ENCODE results near the gene DEFB118. TPM values are rescaled to one million over a fixed set of nuclear protein-coding genes. Genes with fewer than 3 reads are reported as not detected.

Gene DEFB118
- polyA plus RNA-seq, 1 donor from 2014 or later, result not detected

- TF ChIP-seq EZH2 (IDR thresholded peaks at IDR 0.05; ENCODE audit: borderline replicate concordance, insufficient read depth, low read length, poor library complexity, severe bottlenecking), result no peak
- TF ChIP-seq, protein P1, sequence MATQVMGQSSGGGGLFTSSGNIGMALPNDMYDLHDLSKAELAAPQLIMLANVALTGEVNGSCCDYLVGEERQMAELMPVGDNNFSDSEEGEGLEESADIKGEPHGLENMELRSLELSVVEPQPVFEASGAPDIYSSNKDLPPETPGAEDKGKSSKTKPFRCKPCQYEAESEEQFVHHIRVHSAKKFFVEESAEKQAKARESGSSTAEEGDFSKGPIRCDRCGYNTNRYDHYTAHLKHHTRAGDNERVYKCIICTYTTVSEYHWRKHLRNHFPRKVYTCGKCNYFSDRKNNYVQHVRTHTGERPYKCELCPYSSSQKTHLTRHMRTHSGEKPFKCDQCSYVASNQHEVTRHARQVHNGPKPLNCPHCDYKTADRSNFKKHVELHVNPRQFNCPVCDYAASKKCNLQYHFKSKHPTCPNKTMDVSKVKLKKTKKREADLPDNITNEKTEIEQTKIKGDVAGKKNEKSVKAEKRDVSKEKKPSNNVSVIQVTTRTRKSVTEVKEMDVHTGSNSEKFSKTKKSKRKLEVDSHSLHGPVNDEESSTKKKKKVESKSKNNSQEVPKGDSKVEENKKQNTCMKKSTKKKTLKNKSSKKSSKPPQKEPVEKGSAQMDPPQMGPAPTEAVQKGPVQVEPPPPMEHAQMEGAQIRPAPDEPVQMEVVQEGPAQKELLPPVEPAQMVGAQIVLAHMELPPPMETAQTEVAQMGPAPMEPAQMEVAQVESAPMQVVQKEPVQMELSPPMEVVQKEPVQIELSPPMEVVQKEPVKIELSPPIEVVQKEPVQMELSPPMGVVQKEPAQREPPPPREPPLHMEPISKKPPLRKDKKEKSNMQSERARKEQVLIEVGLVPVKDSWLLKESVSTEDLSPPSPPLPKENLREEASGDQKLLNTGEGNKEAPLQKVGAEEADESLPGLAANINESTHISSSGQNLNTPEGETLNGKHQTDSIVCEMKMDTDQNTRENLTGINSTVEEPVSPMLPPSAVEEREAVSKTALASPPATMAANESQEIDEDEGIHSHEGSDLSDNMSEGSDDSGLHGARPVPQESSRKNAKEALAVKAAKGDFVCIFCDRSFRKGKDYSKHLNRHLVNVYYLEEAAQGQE (IDR thresholded peaks at IDR 0.05; ENCODE audit: borderline replicate concordance), result no peak
- no peak for TF ChIP-seq POLR2AphosphoS5 (IDR thresholded peaks at IDR 0.05)
- no peak for TF ChIP-seq SMC3 (conservative IDR thresholded peaks at IDR 0.05; ENCODE audit: poor library complexity)
- TF ChIP-seq TAF1 (IDR thresholded peaks at IDR 0.05; ENCODE audit: low read depth), result no peak
- no peak for TF ChIP-seq CTCF (IDR thresholded peaks at IDR 0.05; ENCODE audit: poor library complexity, severe bottlenecking)
- no peak for TF ChIP-seq EP300 (conservative IDR thresholded peaks at IDR 0.05; ENCODE audit: poor library complexity, severe bottlenecking)
- TF ChIP-seq MXI1 (conservative IDR thresholded peaks at IDR 0.05; ENCODE audit: poor library complexity, severe bottlenecking), result no peak
- no peak for TF ChIP-seq RAD21 (conservative IDR thresholded peaks at IDR 0.05)
- Histone ChIP-seq H3K9ac (ENCODE audit: low read length) (no peak overlapping the region), H3K27ac (ENCODE audit: low read length) (no peak overlapping the region), H2AFZ (ENCODE audit: low read depth, low read length) (no peak overlapping the region), H3K27me3 (ENCODE audit: insufficient read depth, low read depth, low read length) (no peaks in the 10 kb centered on the region), H3K4me3 (ENCODE audit: low read length) (no peak overlapping the region), H3K36me3 (ENCODE audit: insufficient read depth, low read length) (no peaks in the 10 kb centered on the region), H3K79me2 (replicated peaks; ENCODE audit: insufficient read depth, low read length) (no peaks in the 10 kb centered on the region), H4K20me1 (ENCODE audit: insufficient read depth) (no peaks in the 10 kb centered on the region), H3K9me2 (ENCODE audit: insufficient read depth, low read length) (no peaks in the 10 kb centered on the region), H3K9me3 (ENCODE audit: low read length) (no peaks in the 10 kb centered on the region), H3K4me2 (ENCODE audit: low read length) (no peak overlapping the region), H3F3A (ENCODE audit: insufficient read depth, low read length, poor library complexity, severe bottlenecking) (no peaks in the 10 kb centered on the region)
Observed at GRCh38 chr20:31330893-31331292, 37.5 kb upstream of the DEFB118 start.

- H2AFZ ChIP-seq (ENCODE audit: low read depth, low read length), result no peak overlapping the region
- no peaks in the 10 kb centered on the region for H3K27me3 ChIP-seq (ENCODE audit: insufficient read depth, low read depth, low read length)
- no peaks in the 10 kb centered on the region for H3F3A ChIP-seq (ENCODE audit: insufficient read depth, low read length, poor library complexity, severe bottlenecking)
- no peak overlapping the region for H3K9ac ChIP-seq (ENCODE audit: low read length)
- no peak overlapping the region for H3K4me3 ChIP-seq (ENCODE audit: low read length)
- H3K27ac ChIP-seq (ENCODE audit: low read length), result no peak overlapping the region
- no peaks in the 10 kb centered on the region for H4K20me1 ChIP-seq (ENCODE audit: insufficient read depth)
- TF ChIP-seq, protein P1 (IDR thresholded peaks at IDR 0.05; ENCODE audit: borderline replicate concordance), result no peak
- TF ChIP-seq SMC3 (conservative IDR thresholded peaks at IDR 0.05; ENCODE audit: poor library complexity) (no peak), TAF1 (IDR thresholded peaks at IDR 0.05; ENCODE audit: low read depth) (no peak), MXI1 (conservative IDR thresholded peaks at IDR 0.05; ENCODE audit: poor library complexity, severe bottlenecking) (no peak), EZH2 (IDR thresholded peaks at IDR 0.05; ENCODE audit: borderline replicate concordance, insufficient read depth, low read length, poor library complexity, severe bottlenecking) (no peak), EP300 (conservative IDR thresholded peaks at IDR 0.05; ENCODE audit: poor library complexity, severe bottlenecking) (no peak), RAD21 (conservative IDR thresholded peaks at IDR 0.05) (no peak), CTCF (IDR thresholded peaks at IDR 0.05; ENCODE audit: poor library complexity, severe bottlenecking) (no peak), POLR2AphosphoS5 (IDR thresholded peaks at IDR 0.05) (no peak)
- H3K36me3 ChIP-seq (ENCODE audit: insufficient read depth, low read length), result no peaks in the 10 kb centered on the region
- no peaks in the 10 kb centered on the region for H3K9me2 ChIP-seq (ENCODE audit: insufficient read depth, low read length)
- H3K9me3 ChIP-seq (ENCODE audit: low read length), result peaks cover 7% of the 10 kb centered on the region
- H3K4me2 ChIP-seq (ENCODE audit: low read length), result no peak overlapping the region
- no peaks in the 10 kb centered on the region for H3K79me2 ChIP-seq (replicated peaks; ENCODE audit: insufficient read depth, low read length)
Observed at GRCh38 chr20:31341470-31341869, 26.9 kb upstream of the DEFB118 start.

Data from neural cell (in vitro differentiated cells).